IMR-90 (cell line): ENCODE measurements around the gene NEURL1B.

Experiments
- CEBPB ChIP-seq: IDR thresholded peaks from 2 replicates; pipeline ENCODE4 v1.6.1; 2012; ENCODE audit warnings: low read depth, low read length, improper control_type of control experiment
- CHD1 ChIP-seq: IDR thresholded peaks from 2 replicates; pipeline ENCODE4 v1.6.1; 2012; ENCODE audit warnings: low read depth, low read length, improper control_type of control experiment
- CTCF ChIP-seq: conservative IDR thresholded peaks from 2 replicates; pipeline ENCODE4 v1.5.1; 2012; ENCODE audit warnings: mild to moderate bottlenecking, low read depth, low read length, improper control_type of control experiment
- ELK1 ChIP-seq: fragments of 150-350 bp; IDR thresholded peaks from 2 replicates; pipeline ENCODE4 v1.6.1; 2016; ENCODE audit warnings: low read depth, mild to moderate bottlenecking, low read length, moderate library complexity, borderline replicate concordance
- FOS ChIP-seq: fragments of 150-350 bp; IDR thresholded peaks from 2 replicates; pipeline ENCODE4 v1.6.1; 2016; ENCODE audit warnings: low read depth, low read length
- MAFK ChIP-seq: IDR thresholded peaks from 2 replicates; pipeline ENCODE4 v1.6.1; 2012; ENCODE audit warnings: low read depth, low read length, improper control_type of control experiment
- MXI1 ChIP-seq: IDR thresholded peaks from 2 replicates; pipeline ENCODE4 v1.6.1; 2012; ENCODE audit warnings: low read depth, mild to moderate bottlenecking, low read length, moderate library complexity, borderline replicate concordance
- NFE2L2 ChIP-seq: fragments of 150-350 bp; IDR thresholded peaks from 2 replicates; pipeline ENCODE4 v1.6.1; 2016; ENCODE audit warnings: low read depth, mild to moderate bottlenecking, low read length
- POLR2A ChIP-seq: IDR thresholded peaks from 2 replicates; pipeline ENCODE4 v1.6.1; 2012; ENCODE audit warnings: mild to moderate bottlenecking, low read depth, low read length
- RAD21 ChIP-seq: IDR thresholded peaks from 2 replicates; pipeline ENCODE4 v1.6.1; 2012; ENCODE audit warnings: low read length, improper control_type of control experiment
- RCOR1 ChIP-seq: IDR thresholded peaks from 2 replicates; pipeline ENCODE4 v1.6.1; 2012; ENCODE audit warnings: mild to moderate bottlenecking, low read length, improper control_type of control experiment; ENCODE audit not compliant: insufficient replicate concordance
- RFX5 ChIP-seq: IDR thresholded peaks from 2 replicates; pipeline ENCODE4 v1.8.0; 2012; ENCODE audit warnings: low read depth, mild to moderate bottlenecking, low read length, moderate library complexity
- SMC3 ChIP-seq: fragments of 150-350 bp; IDR thresholded peaks from 2 replicates; pipeline ENCODE4 v1.6.1; 2016; ENCODE audit warnings: low read depth, mild to moderate bottlenecking, antibody characterized with exemption, low read length, moderate library complexity
- USF2 ChIP-seq: fragments of 150-350 bp; IDR thresholded peaks from 2 replicates; pipeline ENCODE4 v1.6.1; 2017; ENCODE audit warnings: mild to moderate bottlenecking, antibody characterized with exemption, low read length, low read depth

GRCh38 chr5:172594431-172594830 lies 46.6 kb upstream of the NEURL1B start:
- TF ChIP-seq POLR2A: no peak
- no peak for TF ChIP-seq CTCF
- TF ChIP-seq MAFK: no peak
- TF ChIP-seq RAD21: no peak
- TF ChIP-seq CEBPB: no peak
- no peak for TF ChIP-seq USF2
- no peak for TF ChIP-seq SMC3
- TF ChIP-seq ELK1: no peak
- TF ChIP-seq RCOR1: no peak
- no peak for TF ChIP-seq CHD1
- TF ChIP-seq MXI1: no peak
- no peak for TF ChIP-seq NFE2L2
- no peak for TF ChIP-seq RFX5
- no peak for TF ChIP-seq FOS
